Activated T-cell treated with anti-CD3 and anti-CD28 coated beads for 1 hour (primary cell): Measurements from ENCODE around the gene KCNK13.
A peak's percentile ranks its signal among the peaks of the same experiment; 100 is the strongest.
"Not testable (repeated sequence)": the region's sequence is repeated elsewhere in the genome, so short reads cannot be mapped to it uniquely, and the experiment has no call there.

Source experiments
- DNase-seq: peaks from one replicate; pipeline ENCODE4 v3.0.0-alpha.2; 2020; ENCODE audit warnings: low read depth

Gene KCNK13

DNA sequence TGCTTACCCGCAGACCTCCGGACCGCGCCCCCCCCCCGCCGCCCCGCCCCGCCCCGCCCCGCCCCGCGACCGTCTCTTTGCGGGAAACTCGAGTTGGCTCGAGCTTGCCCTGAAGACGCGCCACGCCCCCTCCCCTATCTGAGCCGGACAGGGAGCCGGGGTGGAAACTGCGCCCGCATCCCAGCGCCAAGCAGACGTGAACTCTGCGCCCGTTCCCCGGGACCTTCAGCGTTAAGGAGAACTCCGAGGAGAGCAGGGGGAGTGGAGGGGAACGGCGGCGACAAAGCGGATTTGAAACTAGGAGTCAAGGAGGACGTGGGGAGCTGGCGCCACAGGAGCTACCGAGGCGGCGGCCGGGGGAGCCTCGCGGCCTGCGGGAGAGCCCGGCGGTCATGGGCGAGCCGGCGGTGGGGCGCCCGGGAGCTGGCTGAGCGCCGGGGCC is at the start of gene KCNK13:
TSS of gene KCNK13 (plus strand) at position 310 of the 442 bp plus-strand sequence. CDS start 212 bp downstream, outside the sequence.
- no peak for DNase-seq

- no peak for DNase-seq
Measured at GRCh38 chr14:90017371-90017770, 44.4 kb upstream of the KCNK13 start.

DNA sequence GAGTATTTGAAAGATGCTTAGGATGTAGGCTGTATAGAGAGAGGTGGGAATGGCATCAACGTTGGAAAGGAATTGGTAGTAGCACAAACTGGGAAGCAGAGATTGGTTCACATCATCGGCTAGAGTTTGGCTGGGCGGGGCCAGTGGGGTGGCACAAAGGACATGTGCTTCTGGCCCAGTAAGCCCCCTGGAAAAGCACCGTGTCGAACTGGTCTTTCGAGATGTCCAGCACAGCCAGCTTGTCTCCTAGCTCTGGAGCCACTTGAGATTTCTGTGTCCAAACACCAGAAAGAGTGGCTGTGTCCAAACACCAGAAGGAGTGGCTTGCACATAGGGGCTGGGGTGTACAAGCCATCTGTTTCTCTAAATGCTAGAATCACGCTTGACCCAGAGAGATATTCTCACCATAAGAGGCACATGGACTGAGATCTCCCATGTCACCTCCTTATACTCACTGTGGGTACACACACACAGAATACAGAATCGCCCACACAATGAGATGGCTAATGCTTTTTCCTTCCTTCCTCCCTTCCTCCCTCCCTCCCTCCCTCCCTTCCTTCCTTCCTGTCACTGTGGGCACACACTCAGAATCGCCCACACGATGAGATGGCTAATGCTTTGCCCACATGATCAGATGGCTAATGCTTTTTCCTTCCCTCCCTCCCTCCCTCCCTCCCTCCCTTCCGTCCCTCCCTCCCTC is 41.8 kb upstream of the KCNK13 start:
- no peak for DNase-seq

DNA sequence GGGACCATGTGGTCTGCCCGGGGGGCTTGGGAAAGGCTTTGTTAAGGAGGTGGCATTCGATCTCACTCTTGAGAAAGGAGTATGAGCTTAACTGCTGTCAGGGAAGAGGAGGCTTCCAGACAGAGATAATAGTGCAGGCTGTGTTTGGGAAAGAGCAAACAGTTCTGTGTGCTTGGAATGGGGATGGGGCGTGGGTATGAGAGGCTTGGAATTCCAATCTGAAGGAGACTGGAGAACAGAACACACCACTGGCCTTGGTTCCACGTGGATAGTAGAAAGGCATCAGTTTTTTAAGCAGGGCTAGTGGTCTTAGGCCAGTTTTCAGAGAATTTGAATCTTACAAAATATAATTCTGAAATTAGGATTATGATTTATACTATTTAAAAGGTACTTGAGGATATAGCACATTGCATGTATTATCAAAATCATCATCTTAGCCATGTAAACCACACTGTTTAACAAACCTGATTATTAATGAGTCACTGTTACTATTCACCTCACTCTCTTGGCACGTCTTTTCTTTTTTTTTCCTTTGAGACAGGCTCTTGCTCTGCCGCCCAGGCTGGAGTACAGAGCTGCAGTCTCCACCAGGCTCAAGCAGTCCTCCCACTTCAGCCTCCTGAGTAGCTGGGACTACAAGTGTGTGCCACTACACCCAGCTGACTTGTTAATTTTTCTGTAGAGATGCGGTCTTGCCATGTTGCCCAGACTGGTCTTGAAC is 38.5 kb upstream of the KCNK13 start:
- DNase-seq = no peak

DNA sequence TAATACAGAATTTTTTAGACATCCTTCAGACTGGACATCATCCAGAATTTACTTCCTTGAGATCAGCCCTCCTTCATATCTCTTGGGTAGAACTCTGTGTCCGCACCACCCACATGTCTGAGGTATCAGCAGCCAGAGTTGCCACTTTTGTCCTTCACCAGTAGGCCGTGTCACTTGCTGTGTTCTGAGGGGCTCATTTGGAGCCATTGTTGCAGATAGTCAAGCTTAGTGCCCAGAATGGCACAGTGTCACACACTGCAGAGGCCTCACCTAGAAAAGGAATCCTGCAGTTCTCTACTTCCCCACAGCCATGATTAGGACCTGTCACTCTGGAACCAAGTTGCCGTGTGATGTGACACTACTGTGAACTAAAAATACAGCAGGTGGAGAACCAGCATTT is 36.9 kb upstream of the KCNK13 start:
- no peak for DNase-seq

- DNase-seq = not testable (repeated sequence)
Measured at GRCh38 chr14:90026608-90027007, 35.2 kb upstream of the KCNK13 start.

- no peak for DNase-seq
Measured at GRCh38 chr14:90027842-90028241, 34.0 kb upstream of the KCNK13 start.

GRCh38 chr14:90034156-90034555 is 27.6 kb upstream of the KCNK13 start:
- DNase-seq = no peak

- DNase-seq = no peak
Measured at GRCh38 chr14:90034835-90035525, 26.8 kb upstream of the KCNK13 start.

GRCh38 chr14:90039253-90040010 is 22.4 kb upstream of the KCNK13 start:
- no peak for DNase-seq

DNA sequence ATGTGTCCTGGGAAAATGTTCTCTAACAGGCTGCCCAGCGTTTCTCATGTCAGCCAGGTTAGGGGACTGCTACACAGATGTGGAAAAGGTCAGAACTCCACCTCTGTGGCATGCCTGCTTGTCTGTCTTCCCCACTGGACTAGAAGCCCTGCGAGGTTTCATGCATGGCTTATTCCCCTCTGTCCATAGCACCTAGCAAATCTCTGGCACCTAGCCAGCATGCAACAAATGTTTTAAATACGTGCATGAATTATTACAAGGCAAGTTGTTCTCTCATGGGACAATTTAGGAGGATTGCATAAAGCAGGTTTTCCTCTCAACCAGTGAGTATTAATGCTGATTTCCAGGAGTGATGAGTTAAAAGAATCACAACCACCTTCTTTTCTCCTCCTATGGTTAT is 21.4 kb upstream of the KCNK13 start:
- no peak for DNase-seq

- no peak for DNase-seq
Measured at GRCh38 chr14:90042496-90043252, 19.1 kb upstream of the KCNK13 start.

- DNase-seq = no peak
Measured at GRCh38 chr14:90045616-90046015, 16.2 kb upstream of the KCNK13 start.

GRCh38 chr14:90049390-90049789 is 12.4 kb upstream of the KCNK13 start:
- DNase-seq = no peak

DNA sequence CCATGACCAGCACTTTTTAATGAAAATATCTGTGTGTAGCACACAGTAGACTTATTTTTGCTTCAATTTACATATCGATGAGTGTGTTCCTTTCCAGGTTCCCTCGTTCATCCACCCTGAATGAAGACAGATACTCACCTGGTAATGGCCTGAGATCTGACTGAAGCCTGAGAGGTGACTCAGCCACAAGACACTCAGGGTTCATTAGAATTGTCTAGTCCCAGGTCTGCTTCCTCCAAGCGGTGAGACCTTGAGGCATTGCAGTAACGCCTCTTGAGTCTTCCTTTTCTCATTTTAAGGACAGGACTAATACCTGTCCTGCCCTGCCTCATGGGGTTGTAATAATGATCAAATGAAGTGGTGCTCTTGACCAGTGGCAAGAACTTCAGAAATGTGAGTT is 11.5 kb upstream of the KCNK13 start:
- DNase-seq = no peak

DNA sequence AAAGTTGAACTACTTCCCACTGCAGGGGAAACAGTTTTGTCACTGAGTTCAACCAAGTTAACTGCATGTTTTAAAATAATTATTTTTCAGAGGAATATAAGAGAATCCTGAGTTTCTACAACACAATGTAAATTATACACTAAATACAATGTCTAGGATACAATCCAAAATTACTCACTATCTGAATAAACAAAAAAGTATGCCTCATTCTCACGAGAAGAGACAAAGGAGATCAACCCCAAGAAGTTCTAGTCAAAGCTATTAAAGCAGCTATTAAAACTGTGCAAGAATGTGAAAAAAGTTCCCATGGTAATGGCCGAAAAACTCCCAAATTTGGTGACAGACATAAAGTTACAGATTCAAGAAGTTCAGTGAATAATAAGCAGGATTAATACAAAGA is 8.8 kb upstream of the KCNK13 start:
- DNase-seq = no peak

- no peak for DNase-seq
Measured at GRCh38 chr14:90054803-90055202, 7.0 kb upstream of the KCNK13 start.

GRCh38 chr14:90056826-90057225 is 5.0 kb upstream of the KCNK13 start:
- no peak for DNase-seq

GRCh38 chr14:90058876-90059458 is 2.8 kb upstream of the KCNK13 start:
- DNase-seq = no peak

GRCh38 chr14:90060312-90060964 is 1.4 kb upstream of the KCNK13 start:
- peak; percentile 7 for DNase-seq
